ENCODE measurements around the gene ADGRG6.
A peak's percentile ranks its signal among the peaks of the same experiment; 100 is the strongest.

The ADGRG6 gene

GRCh38 chr6:142457638-142458406, 156.0 kb downstream of the ADGRG6 start:
- Mint-ChIP-seq H3K36me3 (no peaks in the 10 kb centered on the region), H3K9me3 (peaks cover 3% of the 10 kb centered on the region), H3K4me3 (no peak overlapping the region), H3K27ac (no peak overlapping the region), H3K4me1 (no peaks in the 10 kb centered on the region)
- ATAC-seq (peak; percentile 45), DNase-seq (ENCODE audit: low spot score in 2 of 2) (no peak)

- no peak for ATAC-seq
- no peaks in the 10 kb centered on the region for H3K36me3 Mint-ChIP-seq
- peaks cover 3% of the 10 kb centered on the region for H3K9me3 Mint-ChIP-seq
- H3K27ac Mint-ChIP-seq, result no peak overlapping the region
- DNase-seq (ENCODE audit: low spot score in 2 of 2), result no peak
- H3K4me3 Mint-ChIP-seq, result no peak overlapping the region
- H3K4me1 Mint-ChIP-seq, result no peaks in the 10 kb centered on the region
Measured at GRCh38 chr6:142458836-142459235, 157.0 kb downstream of the ADGRG6 start.

- DNase-seq (ENCODE audit: low spot score in 2 of 2) (no peak), ATAC-seq (no peak)
- Mint-ChIP-seq H3K9me3 (peaks cover 3% of the 10 kb centered on the region), H3K4me1 (no peaks in the 10 kb centered on the region), H3K36me3 (no peaks in the 10 kb centered on the region), H3K27ac (no peak overlapping the region), H3K4me3 (no peak overlapping the region)
Measured at GRCh38 chr6:142459271-142459670, 157.5 kb downstream of the ADGRG6 start.

GRCh38 chr6:142462260-142462659, 160.5 kb downstream of the ADGRG6 start:
- no peak overlapping the region for H3K4me3 Mint-ChIP-seq
- ATAC-seq, result no peak

GRCh38 chr6:142463988-142464387, 162.2 kb downstream of the ADGRG6 start:
- Mint-ChIP-seq H3K4me1 (no peaks in the 10 kb centered on the region), H3K27ac (no peak overlapping the region), H3K9me3 (peaks cover 3% of the 10 kb centered on the region), H3K4me3 (no peak overlapping the region), H3K36me3 (no peaks in the 10 kb centered on the region)
- DNase-seq (ENCODE audit: low spot score in 2 of 2) (no peak), ATAC-seq (no peak)

More at GRCh38 chr6:142462260-142462659, 160.5 kb downstream of the ADGRG6 start:
- peaks cover 3% of the 10 kb centered on the region for H3K9me3 Mint-ChIP-seq
- no peak overlapping the region for H3K27ac Mint-ChIP-seq
- no peak for DNase-seq (ENCODE audit: low spot score in 2 of 2)
- no peaks in the 10 kb centered on the region for H3K36me3 Mint-ChIP-seq
- H3K4me1 Mint-ChIP-seq, result no peaks in the 10 kb centered on the region

DNA sequence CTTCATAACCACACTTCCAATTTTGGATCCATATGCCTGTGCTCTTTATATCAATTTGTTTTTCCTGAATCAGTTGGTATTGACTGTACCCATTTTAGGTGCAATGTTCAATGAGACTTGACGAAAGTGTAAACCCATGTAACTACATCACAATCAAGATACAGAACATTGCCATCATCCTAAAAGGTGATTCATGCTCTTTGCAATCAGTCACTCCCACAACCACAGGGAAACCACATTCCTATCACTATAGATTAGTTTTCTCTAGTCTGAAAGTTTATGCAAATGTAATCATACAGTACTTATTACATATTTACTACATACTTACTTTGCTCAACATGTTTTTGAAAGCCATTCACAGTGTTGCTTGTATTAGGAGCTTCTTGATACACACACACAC, 167.4 kb downstream of the ADGRG6 start:
- Mint-ChIP-seq H3K4me1 (no peaks in the 10 kb centered on the region), H3K36me3 (no peaks in the 10 kb centered on the region), H3K9me3 (peaks cover 3% of the 10 kb centered on the region), H3K4me3 (no peak overlapping the region), H3K27ac (no peak overlapping the region)
- DNase-seq (ENCODE audit: low spot score in 2 of 2), result no peak
- peak; percentile 57 for ATAC-seq

DNA sequence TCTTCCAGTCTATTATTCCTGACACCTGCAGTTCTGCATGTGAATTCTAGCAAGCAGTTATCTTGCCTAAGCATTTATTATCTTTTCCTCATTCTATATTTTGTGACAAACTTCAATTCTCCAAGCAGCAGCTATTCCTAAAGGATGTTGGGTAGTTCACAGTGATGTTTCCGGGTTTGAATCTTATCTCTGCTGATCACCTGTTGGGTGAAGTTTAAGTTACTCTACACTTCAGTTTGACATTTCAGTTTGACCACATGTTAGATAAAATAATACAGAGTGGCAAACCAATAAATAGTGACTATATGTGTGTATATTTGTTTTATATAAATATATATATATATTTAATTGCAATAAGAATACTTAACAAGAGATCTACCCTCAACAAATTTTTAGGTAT, 168.6 kb downstream of the ADGRG6 start:
- Mint-ChIP-seq H3K27ac (no peak overlapping the region), H3K36me3 (no peaks in the 10 kb centered on the region), H3K4me3 (no peak overlapping the region), H3K4me1 (no peaks in the 10 kb centered on the region), H3K9me3 (peaks cover 3% of the 10 kb centered on the region)
- no peak for DNase-seq (ENCODE audit: low spot score in 2 of 2)
- no peak for ATAC-seq

DNA sequence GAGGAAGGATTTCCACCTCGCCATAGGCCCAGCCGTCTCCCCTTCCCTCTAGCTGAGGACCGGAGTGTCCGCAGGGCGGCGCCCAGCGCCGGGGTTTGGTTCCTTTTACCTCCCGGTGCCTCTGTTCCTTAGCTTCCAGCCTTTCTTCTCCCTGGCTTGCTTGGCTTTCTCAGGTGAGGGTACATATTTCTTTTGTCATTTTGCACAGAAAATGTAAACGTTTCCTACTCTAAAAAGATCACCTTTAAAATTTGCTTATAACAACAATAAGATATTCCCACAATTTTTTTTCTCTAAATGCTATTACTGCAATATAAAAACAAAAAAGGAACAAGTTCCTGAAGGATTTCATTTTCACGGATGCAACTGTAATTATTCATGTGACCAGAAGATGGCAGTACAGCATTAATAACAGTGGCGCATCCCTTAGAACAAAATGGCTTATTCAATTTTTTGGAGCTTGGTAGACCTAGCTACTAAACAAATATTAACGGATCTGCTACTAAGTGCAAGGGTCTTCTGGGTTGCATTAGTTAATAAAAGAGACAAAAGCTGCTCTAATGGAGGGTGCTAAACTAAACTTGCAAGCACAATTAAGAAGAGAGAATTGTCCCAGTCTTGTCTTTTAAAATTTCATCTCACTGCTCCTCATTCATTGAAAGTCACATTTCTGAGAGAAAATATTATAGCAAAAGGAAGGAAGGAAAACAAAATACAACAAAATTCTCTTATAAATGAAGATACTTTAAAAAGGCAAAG, 172.9 kb downstream of the ADGRG6 start:
- Mint-ChIP-seq H3K36me3 (no peaks in the 10 kb centered on the region), H3K27ac (no peak overlapping the region), H3K9me3 (no peaks in the 10 kb centered on the region), H3K4me1 (no peaks in the 10 kb centered on the region), H3K4me3 (no peak overlapping the region)
- ATAC-seq (no peak), DNase-seq (ENCODE audit: low spot score in 2 of 2) (no peak)

GRCh38 chr6:142476452-142476851, 174.6 kb downstream of the ADGRG6 start:
- H3K36me3 Mint-ChIP-seq, result no peaks in the 10 kb centered on the region
- no peaks in the 10 kb centered on the region for H3K9me3 Mint-ChIP-seq
- DNase-seq (ENCODE audit: low spot score in 2 of 2) (no peak), ATAC-seq (no peak)
- no peak overlapping the region for H3K4me3 Mint-ChIP-seq
- no peaks in the 10 kb centered on the region for H3K4me1 Mint-ChIP-seq
- no peak overlapping the region for H3K27ac Mint-ChIP-seq

DNA sequence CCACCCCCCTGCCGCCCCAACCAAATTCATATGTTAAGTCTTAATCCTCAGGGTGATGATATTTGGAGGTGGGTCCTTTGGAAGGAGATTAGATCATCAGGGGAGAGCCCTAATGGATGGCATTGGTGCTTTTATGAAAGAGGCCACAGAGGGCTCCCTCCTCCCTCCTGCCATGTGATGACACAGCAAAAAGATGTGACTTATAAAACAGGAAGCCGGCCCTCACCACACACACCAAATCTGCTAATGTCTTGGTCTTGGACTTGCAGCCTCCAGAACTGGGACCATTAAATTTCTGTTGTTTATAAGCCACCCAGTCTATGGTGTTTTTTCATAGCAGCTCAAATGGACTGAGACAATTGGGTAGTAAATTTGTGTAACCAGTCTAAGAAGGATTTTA, 176.3 kb downstream of the ADGRG6 start:
- Mint-ChIP-seq H3K9me3 (no peaks in the 10 kb centered on the region), H3K4me3 (no peak overlapping the region), H3K4me1 (no peaks in the 10 kb centered on the region), H3K27ac (no peak overlapping the region), H3K36me3 (no peaks in the 10 kb centered on the region)
- ATAC-seq (no peak), DNase-seq (ENCODE audit: low spot score in 2 of 2) (no peak)

- no peak overlapping the region for H3K4me3 Mint-ChIP-seq
- ATAC-seq (no peak), DNase-seq (ENCODE audit: low spot score in 2 of 2) (no peak)
- H3K9me3 Mint-ChIP-seq, result no peaks in the 10 kb centered on the region
- H3K36me3 Mint-ChIP-seq, result no peaks in the 10 kb centered on the region
- no peaks in the 10 kb centered on the region for H3K4me1 Mint-ChIP-seq
- H3K27ac Mint-ChIP-seq, result no peak overlapping the region
Measured at GRCh38 chr6:142481466-142481865, 179.7 kb downstream of the ADGRG6 start.

DNA sequence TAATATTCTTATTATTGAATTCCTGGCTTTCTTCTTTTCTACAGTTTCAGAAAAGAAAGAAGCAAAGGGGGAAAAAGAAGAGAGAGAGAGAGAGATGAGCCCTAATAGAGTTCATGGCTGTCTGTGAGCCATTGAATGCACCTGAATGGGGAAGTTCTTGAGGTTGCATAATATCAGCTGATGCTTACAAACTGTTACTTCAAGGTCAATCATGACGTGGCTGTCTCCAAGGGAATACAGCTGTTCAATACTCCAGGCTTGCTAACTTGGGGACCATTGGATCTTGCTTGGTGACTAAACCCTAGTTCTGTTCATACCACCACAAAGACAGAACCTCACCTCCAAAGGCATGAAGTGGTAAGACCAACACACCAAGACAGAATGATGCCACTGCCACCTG, 180.4 kb downstream of the ADGRG6 start:
- no peaks in the 10 kb centered on the region for H3K36me3 Mint-ChIP-seq
- no peak overlapping the region for H3K4me3 Mint-ChIP-seq
- DNase-seq (ENCODE audit: low spot score in 2 of 2) (no peak), ATAC-seq (no peak)
- H3K9me3 Mint-ChIP-seq, result no peaks in the 10 kb centered on the region
- no peak overlapping the region for H3K27ac Mint-ChIP-seq
- H3K4me1 Mint-ChIP-seq, result no peaks in the 10 kb centered on the region

GRCh38 chr6:142482974-142483373, 181.2 kb downstream of the ADGRG6 start:
- Mint-ChIP-seq H3K36me3 (no peaks in the 10 kb centered on the region), H3K4me1 (no peaks in the 10 kb centered on the region), H3K4me3 (no peak overlapping the region), H3K9me3 (no peaks in the 10 kb centered on the region), H3K27ac (no peak overlapping the region)
- ATAC-seq (no peak), DNase-seq (ENCODE audit: low spot score in 2 of 2) (no peak)

- Mint-ChIP-seq H3K4me3 (no peak overlapping the region), H3K4me1 (no peaks in the 10 kb centered on the region), H3K9me3 (no peaks in the 10 kb centered on the region), H3K27ac (no peak overlapping the region), H3K36me3 (no peaks in the 10 kb centered on the region)
- no peak for ATAC-seq
- no peak for DNase-seq (ENCODE audit: low spot score in 2 of 2)
Measured at GRCh38 chr6:142485256-142485655, 183.4 kb downstream of the ADGRG6 start.

GRCh38 chr6:142489722-142490610, 188.2 kb downstream of the ADGRG6 start:
- Mint-ChIP-seq H3K4me1 (no peaks in the 10 kb centered on the region), H3K36me3 (no peaks in the 10 kb centered on the region), H3K4me3 (no peak overlapping the region), H3K9me3 (no peaks in the 10 kb centered on the region), H3K27ac (no peak overlapping the region)
- no peak for DNase-seq (ENCODE audit: low spot score in 2 of 2)
- ATAC-seq, result no peak

All from stimulated activated effector memory CD8-positive, alpha-beta T cell treated with anti-CD3 and anti-CD28 coated beads, Interleukin-12 subunit alpha, Interleukin-12 subunit beta, amount 100 ng/mL, for 72 hours (primary cell).